Measurements from ENCODE around the gene YBX3.

- TF ChIP-seq, protein P1, sequence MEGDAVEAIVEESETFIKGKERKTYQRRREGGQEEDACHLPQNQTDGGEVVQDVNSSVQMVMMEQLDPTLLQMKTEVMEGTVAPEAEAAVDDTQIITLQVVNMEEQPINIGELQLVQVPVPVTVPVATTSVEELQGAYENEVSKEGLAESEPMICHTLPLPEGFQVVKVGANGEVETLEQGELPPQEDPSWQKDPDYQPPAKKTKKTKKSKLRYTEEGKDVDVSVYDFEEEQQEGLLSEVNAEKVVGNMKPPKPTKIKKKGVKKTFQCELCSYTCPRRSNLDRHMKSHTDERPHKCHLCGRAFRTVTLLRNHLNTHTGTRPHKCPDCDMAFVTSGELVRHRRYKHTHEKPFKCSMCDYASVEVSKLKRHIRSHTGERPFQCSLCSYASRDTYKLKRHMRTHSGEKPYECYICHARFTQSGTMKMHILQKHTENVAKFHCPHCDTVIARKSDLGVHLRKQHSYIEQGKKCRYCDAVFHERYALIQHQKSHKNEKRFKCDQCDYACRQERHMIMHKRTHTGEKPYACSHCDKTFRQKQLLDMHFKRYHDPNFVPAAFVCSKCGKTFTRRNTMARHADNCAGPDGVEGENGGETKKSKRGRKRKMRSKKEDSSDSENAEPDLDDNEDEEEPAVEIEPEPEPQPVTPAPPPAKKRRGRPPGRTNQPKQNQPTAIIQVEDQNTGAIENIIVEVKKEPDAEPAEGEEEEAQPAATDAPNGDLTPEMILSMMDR (IDR thresholded peaks at IDR 0.05) = no peak
- TF ChIP-seq POLR2A (IDR thresholded peaks at IDR 0.05) = peak in 1 of 2 donors; percentile 56
Measured at GRCh38 chr12:10716704-10717315, 6.3 kb downstream of the YBX3 start.
